Suppressor macrophage treated with lipopolysaccharide for 4 hours (primary cell): ENCODE results near the gene PDLIM1.
A peak's percentile ranks its signal among the peaks of the same experiment; 100 is the strongest.

Experiments used
- DNase-seq: peaks from one replicate; pipeline ENCODE4 v3.0.0-alpha.2; 2020

The PDLIM1 gene

DNA sequence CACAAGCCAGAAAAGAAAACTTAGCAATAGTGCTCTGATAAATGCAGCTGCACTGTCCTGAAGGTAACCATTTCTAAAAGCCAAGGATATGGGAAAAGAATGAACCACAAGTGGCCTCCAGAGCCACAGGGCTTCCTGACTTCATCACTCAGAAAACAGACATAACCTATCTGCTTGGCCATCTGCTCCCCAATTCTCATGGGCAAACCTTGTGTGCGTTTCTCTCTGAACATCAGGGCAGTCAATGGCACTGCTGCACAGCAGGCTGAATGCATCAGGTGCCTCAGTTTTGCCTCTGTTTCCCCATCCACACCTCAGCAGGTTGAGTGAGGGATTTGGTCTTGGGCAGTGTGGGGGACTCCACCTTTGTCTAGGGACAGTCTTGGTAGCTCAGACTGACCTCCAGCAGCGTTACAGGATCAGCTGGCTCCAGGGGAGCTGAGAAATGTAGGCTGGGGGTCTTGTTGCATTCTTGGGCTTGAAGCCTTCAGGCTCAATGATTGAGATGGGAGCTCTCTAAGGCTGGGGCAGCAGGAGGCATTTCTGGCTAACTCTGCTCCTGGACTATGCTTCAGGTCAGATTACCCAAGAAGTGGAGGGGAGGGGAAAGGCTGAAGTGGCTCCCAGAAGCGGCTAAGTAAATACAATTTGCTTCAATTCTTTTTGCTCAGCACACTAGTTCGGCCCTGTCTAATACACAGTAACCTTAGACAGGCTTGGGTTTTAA is 23.6 kb upstream of the PDLIM1 start:
- DNase-seq: no peak

GRCh38 chr10:95312986-95313495 is 22.2 kb upstream of the PDLIM1 start:
- no peak for DNase-seq

- DNase-seq: no peak
These were observed 21.5 kb upstream of the PDLIM1 start for GRCh38 chr10:95312257-95312656.

- no peak for DNase-seq
These were observed 19.2 kb upstream of the PDLIM1 start for GRCh38 chr10:95309958-95310357.

DNA sequence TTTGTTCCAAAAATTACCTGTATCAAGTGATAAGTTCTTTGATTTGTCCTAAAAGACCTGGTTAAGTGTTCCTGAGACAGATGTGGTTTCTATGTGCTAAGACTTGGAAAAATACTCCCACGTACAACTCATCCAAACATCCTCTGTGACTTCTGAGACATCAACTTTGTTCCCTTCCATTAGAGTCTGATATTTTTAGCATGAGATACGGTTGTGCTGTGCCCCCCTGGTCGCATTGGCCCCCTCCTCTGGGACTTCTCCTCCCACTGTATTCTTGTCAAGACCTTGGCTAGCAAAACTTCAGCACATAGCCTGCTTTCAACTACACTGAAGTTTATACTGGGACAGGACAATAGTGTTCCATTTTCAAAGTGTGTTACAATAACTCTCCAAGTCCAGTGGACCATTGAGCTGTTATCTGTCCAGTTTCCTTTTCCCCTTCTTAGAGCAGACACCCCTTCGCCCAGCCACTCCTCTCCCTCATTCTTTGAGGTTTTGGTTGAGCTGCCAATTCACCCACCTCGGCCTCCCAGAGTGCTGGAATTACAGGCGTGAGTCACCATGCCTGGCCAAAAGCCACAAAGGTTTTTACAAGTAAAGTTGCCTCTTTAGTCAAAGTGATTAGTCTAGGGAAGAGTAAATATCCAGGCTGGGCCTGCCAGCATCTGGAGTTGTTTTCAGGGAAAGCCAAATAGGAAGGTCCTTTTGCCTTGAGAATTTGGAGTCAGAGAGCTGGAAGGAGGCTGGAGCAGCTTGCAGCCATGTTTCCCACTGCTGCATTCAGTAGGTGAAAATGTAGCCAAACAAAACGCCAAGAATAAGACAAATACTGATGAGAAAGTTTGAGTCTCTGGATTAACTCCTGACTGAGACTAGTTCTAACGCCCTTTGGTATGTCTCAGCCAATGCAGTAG is 17.8 kb upstream of the PDLIM1 start:
- DNase-seq: no peak

DNA sequence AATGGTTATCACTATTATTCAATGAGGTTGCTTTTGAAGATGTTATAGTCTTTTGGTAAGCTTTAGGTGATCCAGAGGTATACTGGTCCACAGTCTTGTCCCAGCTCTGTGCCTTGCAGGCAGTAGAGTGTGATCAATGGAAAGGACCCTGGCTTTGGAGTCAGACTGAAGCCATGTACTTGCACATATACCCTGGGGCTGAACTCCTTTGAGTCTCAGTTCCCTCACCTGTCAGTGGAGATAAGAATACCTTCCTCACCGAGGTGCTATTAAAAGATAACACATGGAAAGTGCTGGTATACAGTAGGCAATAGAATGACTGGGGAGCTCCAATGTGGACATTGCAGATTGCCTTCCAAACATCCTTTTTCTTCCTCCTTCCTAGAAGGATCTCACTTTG is 16.0 kb upstream of the PDLIM1 start:
- no peak for DNase-seq

DNA sequence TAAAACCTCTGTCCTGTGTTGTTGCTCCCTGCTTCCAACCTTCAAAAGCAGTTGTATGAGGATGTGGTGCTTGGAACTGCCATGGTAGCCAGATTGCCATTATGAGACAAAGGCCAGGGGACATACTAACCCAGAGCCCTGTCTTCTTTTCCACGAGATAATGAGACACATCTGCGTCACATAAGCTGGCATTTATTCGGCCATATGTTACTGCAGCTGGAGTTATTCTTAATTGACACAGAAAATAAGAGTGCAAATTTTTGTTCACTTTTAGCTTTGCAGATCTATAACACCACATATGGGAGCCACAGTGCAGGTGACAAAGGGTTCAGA is 15.5 kb upstream of the PDLIM1 start:
- no peak for DNase-seq

GRCh38 chr10:95305606-95306317 is 15.0 kb upstream of the PDLIM1 start:
- DNase-seq: no peak

- DNase-seq: no peak
These were observed 14.2 kb upstream of the PDLIM1 start for GRCh38 chr10:95304976-95305375.

DNA sequence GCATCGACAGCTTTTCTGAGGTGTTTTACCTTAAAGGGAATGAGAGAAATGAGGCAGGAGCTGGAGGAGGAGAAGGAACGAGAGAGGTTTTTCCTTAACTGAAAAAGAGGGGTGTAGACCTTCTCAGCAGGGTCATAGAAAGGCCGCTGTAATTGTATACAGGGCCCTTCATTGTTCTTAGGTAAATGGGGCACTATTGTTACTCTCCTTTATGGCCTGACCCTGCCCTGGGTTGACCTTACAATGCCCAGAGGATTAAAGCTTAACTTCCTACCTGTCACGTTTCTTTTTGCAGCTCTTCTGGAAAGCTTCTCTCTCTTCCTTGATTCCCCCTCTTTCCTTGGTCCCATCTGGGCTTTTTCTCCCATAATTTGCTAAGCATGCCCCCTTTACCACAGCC is 13.7 kb upstream of the PDLIM1 start:
- no peak for DNase-seq

- DNase-seq: no peak
These were observed 13.1 kb upstream of the PDLIM1 start for GRCh38 chr10:95303950-95304349.

GRCh38 chr10:95303535-95303934 is 12.7 kb upstream of the PDLIM1 start:
- DNase-seq: no peak

DNA sequence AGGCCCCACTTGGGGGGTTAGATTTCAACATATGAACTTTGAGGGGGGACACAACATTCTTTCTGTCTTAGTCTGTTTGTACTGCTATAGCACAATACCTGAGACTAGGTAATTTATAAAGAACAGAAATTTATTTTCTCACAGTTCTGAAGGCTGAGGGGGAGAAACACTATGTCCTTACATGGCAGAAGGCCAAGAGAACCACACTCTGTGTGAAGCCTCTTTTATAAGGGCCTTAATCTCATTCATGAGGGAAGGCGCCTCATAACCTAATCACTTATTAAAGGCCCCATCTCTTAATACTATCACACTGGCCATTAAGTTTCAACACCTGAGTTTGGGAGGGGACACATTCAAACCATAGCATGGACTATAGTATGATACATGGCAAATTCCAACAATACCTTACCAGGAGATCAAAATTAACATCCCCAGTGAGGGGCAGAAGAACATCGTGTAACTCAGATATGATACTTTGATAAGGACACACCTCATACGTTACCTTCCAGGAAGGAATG is 9.3 kb upstream of the PDLIM1 start:
- no peak for DNase-seq

DNA sequence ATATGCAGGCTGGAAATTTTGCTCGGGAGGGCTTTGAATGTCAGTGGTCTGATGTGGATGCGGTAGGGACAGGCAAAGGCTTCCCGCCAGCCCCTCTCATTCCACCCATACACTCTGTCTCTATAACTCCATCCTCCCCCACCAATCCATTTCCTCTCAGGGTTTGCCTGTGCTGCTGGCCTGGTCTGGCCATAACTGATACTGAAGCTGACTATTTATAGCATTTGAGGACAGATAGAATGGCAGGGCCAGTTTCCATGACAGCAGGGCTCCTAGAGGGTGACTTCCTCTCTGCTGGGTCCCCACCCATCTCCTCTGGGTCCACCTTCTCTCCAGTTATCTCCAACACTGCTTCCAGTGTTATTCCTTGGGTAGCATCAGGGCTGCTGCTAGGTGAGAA is 6.6 kb upstream of the PDLIM1 start:
- DNase-seq: no peak

DNA sequence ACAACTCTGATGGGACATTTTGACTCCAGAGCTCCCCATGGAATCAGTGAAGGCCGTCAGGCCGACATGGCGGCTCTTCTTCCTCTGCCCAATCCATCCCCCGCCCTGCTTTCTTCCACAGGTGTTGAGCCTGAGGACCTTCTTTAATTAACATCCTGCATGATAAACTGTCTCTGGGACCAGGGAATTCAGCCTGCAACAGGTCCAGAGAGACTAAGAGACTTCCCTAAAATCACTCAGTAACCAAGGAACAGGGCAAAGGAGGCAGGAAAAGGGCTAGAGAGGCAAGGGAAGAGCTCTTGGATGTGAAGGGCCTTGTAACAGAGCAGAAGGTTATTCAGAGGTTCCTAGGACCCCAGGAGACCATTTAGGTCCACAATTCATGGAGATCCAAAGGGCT is 6.0 kb upstream of the PDLIM1 start:
- no peak for DNase-seq

DNA sequence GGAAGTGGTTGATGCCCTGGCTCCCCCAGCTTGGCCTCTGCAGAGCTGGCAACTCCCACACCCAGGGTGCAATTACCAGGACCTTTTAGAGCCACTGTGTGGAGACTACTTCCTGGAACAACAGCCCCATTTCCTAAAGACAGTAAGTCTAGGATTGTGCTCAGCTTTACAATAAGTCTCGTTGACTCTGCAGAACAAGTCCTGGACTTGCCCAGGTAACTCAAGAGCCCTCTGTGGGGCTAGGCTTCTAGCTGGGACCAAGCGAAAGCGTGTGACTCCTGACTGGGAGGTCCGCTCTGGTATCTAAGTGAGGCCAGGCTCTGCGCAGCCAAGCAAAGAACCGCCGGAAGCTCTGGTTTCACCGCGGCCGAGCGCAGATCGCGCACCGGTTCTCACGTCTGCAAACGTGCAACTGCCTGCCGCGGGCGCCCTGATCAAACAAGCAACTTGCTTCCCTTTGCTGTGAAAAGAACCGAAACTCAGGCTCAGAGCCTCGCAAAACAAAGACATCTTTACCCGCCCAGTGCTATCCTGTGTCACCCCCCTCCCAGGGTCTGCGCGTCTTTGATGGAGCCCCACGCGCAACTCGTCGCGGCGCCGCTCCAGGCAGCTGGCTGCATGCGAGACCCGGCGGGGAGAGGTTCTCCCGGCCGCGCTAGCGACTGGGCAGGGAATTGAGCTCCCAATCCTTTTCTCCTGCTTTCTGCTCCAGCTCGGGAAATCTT is 4.4 kb upstream of the PDLIM1 start:
- peak; percentile 9 for DNase-seq

DNA sequence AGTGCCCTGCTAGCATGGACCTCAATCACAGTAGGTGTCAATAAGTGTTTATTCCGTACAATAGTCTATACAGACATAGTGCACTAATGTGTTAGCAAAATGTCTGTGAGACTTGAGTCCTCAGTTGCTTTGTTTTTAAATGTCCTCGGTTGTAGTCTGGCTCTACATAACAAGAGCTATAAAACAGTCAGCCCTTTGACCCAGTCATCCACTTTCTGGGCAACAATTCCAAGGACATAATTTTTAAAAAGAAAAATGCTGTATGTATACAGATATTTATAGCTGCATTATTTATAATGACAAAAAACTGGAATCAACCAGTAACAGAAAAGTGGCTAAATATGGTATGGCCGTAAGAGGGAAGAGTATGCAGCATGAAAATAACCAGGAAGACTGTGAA is 2.8 kb upstream of the PDLIM1 start:
- no peak for DNase-seq

GRCh38 chr10:95291365-95292039 is 699 bp upstream of the PDLIM1 start:
- no peak for DNase-seq

GRCh38 chr10:95289921-95290421 is 832 bp downstream of the PDLIM1 start:
- no peak for DNase-seq

DNA sequence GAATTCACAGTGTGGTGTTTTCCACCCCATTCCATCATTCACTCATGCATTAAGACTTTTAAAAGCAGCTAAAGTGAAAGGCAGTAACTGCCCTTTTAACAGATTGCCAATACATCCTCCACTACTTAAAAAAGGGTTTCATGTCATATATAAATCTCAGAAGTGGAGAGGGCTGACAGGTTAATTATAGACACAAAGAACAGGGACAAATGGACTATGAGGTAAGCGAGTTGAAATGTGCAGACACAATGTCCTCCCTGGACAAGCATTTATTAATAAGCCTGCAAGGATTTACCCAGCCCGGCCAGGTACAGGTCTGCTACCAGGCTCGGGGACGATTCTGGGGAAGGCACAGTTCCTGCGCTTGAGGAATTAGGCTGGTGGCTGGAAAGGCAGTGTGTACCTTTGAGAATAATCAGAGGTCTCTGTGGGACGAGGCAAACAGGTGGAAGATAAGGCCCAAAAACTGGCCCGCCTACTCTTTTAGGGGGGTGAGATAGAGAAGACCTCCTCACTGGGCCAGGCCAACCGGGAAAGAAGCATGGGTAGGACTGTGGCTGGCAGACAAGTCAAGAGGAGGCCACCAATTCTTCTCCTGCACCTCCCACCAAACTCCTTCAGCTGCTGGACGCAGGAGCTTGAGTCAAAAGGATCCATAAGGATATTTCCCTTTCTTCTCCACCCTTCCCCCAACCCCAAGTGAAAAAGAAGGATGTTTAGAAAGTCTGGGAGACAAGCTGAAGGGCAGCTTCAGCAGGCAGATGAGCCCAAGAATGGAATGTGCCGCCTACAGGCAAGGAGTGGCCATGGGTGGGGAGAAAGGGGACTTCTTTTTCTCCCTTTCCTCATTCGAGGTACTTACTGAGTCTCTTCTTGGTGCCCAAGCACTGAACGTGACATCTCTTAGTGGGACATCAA is 1.5 kb downstream of the PDLIM1 start:
- DNase-seq: no peak

GRCh38 chr10:95288303-95288702 is 2.5 kb downstream of the PDLIM1 start:
- no peak for DNase-seq
